Islet precursor cell (in vitro differentiated cells): ENCODE measurements around the gene SPTBN2.
"Not testable (repeated sequence)": the region's sequence is repeated elsewhere in the genome, so short reads cannot be mapped to it uniquely, and the experiment has no call there.

Source experiments
- DNase-seq: peaks from one replicate; pipeline ENCODE4 v3.0.0-alpha.2; 2018

Gene SPTBN2

DNA sequence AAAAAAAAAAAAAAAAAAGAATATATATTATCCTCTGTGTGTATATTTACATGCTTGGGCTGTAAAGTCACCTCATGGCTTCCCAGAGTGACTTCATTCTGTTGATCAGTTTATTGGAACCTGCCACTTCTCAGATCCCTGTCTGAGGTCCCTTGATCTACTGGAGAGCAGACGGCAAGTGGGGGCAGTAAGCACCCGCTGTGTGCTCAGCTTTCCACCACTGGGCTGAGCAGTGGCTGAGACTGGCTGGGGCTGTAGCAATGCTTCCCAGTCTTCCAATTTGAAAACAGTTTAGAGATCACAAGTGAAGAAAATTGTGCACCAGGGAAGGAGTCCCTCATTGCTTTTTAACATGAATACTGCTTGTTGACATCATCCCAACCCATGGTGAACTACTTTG, 44.4 kb downstream of the SPTBN2 start:
- DNase-seq, result no peak

DNA sequence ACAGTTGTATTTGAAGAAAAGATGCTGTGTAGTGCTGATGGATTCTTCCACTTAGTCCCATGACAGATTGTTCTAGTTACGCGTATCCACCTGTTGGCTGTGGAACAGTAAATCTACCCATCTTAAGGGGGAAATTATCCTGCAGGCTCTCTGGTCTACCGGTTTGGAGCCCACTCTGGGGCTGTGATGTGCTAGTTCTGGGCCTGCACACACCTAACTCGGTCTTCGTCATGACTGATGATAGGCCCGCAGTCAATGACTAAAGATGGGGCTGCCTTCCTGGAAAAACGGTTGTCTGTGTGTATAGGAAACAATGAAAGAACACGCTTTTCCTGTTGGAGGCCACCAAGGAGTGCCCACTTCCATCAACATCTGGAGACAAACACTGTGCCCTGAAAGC, 45.1 kb downstream of the SPTBN2 start:
- no peak for DNase-seq

DNA sequence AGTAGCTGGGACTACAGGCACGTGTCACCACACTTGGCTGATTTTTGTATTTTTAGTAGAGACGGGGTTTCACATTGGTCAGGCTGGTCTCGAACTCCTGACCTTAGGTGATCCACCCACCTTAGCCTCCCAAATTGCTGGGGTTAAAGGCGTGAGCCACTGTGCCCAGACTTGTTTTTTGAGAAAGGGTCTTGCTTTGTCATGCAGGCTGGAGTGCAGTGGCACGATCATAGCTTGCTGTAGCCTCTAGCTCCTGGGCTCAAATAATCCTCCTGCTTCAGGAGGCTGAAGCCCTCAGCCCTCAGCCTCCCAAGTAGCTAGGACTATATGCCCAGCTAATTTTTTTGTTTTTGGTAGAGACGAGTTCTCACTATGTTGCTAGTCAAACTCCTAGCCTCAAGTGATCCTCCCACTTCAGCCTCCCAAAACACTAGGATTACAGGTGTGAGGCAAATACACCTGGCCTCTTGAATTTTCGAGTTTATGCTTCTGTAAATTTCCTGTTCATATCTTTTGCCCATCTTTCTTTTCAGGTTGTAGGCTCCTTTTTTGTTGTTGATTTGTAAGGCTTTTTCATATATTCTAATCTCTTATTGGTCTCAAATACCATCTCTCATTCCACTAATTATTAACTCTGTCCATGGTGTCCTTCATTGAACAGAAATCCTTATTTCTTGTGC, 47.9 kb downstream of the SPTBN2 start:
- no peak for DNase-seq

- DNase-seq, result peak; percentile 99
Measured at GRCh38 chr11:66677599-66678375, 51.2 kb downstream of the SPTBN2 start, which contains the start of gene RBM4B. Gene RBM4B, minus strand, starts transcription at chr11:66677887. Its CDS starts 808 bp downstream, at chr11:66677079.

GRCh38 chr11:66676931-66677598, 52.0 kb downstream of the SPTBN2 start:
- no peak for DNase-seq

DNA sequence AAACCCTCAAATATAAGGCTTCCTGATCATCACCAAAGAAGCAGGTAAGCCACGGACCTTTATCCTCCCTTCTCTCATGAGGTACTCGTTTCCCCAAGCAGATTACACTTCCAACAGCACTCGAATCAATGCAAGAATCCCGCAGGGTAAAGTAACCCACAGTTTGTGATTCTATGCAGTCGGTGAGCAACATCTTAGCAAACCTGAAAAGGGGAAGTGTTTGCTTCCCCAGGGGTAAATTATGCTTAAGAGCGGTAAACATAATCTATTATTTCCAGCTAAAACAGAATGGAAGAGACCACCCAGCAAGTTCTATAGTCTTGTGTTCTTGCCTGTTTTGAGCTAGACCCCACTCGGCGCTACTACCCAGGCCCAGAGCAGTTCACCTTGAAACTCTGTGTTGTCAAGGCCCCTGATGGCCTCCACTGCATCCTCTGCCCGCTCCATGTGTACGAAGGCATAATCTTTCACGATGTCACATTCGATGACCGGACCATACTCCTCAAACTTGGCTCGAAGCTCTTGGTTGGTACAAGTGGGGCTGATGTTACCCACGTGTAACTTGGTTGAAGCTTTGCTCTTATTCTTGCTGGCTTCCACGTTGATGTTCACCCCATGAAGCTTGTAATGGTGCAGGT, 52.6 kb downstream of the SPTBN2 start:
- no peak for DNase-seq

DNA sequence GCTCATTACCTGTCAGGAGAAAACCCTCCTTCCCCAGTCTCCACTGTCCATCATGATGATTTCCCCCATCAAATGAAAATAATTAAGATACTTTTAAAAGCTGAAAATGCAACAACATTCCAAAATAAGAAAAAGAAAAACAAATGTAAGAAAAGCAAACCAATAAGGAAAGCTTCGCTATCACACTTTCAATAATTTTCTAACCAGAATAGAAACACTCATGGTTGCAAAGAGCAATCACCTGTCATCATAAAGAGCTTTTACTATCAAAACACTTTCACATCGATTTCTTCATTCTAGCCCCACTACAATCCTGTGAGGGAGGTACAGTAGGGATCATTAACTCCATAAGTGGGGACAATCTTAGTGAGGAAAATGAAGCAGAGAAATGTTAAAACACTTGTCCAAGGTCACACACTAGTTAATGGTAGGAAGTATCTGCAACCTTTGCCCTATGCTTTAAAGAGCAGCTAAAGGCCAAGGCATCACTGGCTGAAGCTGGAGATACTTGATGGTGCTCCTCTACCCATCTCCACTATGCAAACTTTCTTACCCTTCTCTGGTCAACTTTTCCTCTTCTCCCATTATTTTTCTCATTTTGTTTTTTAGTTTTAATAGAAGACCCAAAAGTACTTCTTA, 53.9 kb downstream of the SPTBN2 start:
- no peak for DNase-seq

GRCh38 chr11:66670816-66671215, 58.2 kb downstream of the SPTBN2 start:
- no peak for DNase-seq

DNA sequence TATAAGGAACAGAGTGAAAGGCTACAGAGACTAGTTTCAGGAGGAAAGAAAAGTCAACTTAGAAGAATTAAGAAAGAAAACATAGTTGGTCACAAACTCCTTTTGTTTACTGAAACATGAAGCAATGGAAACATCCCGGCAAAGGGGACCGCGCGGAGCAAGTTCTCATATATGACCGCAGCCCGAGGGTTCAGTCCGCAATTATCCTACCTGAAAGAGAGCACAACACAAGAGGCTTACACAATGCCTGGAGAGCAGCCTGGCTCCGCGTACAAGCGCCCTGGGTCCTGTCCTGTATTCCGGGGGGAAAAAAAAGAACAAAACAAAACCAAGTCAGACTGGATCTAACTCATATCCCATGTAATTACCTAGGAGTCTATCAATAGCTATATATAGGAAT, 63.6 kb downstream of the SPTBN2 start:
- DNase-seq, result no peak

GRCh38 chr11:66663741-66664296, 65.2 kb downstream of the SPTBN2 start:
- DNase-seq, result no peak

GRCh38 chr11:66659763-66660162, 69.3 kb downstream of the SPTBN2 start:
- no peak for DNase-seq

DNA sequence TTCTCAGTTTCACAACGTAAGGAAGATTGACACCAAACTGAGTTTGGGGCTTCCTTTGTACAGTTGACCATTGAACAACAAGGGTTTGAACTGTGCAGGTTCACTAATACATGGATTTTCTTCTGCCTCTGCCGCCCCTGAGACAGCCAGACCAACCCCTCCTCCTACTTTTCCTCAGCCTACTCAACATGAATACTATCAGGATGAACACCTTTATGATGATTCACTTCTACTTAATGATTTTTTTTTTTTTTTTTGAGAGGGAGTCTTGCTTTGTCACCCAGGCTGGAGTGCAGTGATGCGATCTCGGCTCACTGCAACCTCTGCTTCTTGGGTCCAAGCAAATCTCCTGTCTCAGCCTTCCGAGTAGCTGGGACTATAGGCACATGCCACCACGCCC, 75.9 kb downstream of the SPTBN2 start:
- no peak for DNase-seq

- DNase-seq, result no peak
Measured at GRCh38 chr11:66652651-66653050, 76.4 kb downstream of the SPTBN2 start.

DNA sequence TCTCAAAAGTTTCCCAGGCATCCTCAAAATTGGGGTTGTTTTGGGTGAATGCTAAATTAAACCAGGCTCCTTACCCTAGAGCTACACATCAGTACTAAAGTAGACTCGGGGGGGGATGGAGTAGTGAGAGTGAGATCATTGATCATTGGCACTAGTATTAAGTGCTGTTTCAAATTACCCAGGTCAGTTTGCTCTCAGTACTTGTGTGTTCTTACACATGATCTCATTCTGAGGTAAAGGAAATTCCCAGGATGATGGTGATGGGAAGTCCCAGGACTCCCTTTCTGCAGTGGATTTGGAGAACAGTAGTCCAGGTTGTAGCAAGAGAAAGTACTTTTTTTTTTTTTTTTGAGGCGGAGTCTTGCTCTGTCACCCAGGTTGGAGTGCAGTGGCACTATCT, 78.0 kb downstream of the SPTBN2 start:
- no peak for DNase-seq

DNA sequence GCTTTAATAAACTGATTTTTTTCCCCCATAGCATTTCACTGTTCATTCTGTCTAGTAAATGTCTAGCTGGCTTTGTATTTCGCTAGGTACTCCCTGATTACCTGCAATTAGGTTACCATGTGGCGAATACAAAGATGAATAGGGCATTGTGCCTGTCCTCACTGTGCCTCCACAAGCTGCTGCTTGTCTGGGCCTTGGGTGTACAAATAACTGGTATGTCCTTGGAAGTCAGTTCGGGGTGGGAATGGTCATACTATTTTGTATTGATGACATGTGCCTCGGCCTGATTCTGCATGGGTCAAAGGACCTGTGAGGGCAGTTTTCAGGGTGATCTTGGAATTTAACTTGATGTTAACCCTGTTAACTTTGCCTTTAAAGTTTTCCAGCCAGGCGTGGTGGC, 79.1 kb downstream of the SPTBN2 start:
- no peak for DNase-seq

- no peak for DNase-seq
Measured at GRCh38 chr11:66646828-66647227, 82.2 kb downstream of the SPTBN2 start.

DNA sequence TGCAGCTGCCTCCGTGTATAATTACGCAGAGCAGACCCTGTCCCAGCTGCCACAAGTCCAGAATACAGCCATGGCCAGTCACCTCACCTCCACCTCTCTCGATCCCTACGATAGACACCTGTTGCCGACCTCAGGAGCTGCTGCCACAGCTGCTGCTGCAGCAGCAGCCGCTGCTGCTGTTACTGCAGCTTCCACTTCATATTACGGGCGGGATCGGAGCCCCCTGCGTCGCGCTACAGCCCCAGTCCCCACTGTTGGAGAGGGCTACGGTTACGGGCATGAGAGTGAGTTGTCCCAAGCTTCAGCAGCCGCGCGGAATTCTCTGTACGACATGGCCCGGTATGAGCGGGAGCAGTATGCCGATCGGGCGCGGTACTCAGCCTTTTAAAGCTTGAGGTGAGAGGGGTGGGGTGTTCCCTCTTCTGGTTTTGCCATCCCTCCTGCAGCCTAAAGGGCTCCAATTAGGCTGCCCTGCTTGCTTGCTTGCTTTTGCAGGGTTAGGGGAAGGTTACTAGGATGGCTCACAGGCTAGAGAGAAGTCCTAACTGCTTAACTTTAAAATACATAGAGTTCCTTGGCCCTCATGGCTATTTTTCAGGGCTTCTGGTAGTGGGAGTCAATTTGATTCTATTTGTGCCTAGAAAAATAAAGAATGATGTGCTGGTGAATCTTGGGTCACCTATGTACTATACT, 85.1 kb downstream of the SPTBN2 start:
- DNase-seq, result no peak

GRCh38 chr11:66641834-66642233, 87.2 kb downstream of the SPTBN2 start:
- DNase-seq, result no peak

- not testable (repeated sequence) for DNase-seq
Measured at GRCh38 chr11:66639814-66640340, 89.1 kb downstream of the SPTBN2 start.

DNA sequence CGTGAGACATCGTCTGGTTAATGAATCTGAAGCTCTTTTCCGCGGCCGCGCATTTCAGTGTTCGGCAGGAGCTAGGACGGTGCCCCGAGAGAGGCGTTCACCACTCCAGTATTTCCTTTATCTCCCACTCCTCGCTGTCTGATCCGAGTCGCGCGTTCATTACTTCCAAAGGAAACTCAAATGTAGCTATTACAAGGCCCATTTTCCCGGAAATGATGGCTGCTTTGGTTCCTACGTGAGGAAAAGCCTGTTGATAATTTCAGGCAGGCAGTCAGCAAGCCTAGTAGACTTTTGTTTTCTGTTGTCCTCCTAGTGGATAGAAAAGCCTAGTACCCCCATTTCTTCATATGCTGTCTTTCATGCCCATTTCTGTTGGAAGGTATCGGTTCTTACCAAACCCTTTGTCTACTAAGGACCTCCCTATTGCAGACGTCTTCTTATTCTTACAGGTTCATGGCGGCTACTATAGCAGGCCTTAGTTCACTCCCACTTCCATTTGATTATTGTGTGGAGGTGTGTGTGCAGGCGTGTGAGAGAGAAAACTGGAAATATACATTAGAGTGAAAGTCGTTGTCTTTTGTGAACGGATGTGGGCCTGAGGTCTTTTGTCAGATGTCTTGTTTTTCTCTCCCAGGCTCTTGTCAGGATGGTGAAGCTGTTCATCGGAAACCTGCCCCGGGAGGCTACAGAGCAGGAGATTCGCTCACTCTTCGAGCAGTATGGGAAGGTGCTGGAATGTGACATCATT, 89.8 kb downstream of the SPTBN2 start:
- DNase-seq, result no peak
